RWPE1 (cell line): ENCODE data around the gene HLCS.

Experiments
- CTCF ChIA-PET: fragments of 350-600 bp; sonication (Branson Sonifier 250); formaldehyde crosslinking; extraction: SDS; loops from one replicate; lab custom pipeline; 2021; lab: Yijun Ruan, JAX
- POLR2A ChIA-PET: fragments of 400-600 bp; formaldehyde crosslinking; extraction: SDS; loops from one replicate; lab custom pipeline; 2020; ENCODE audit warnings: antibody characterized with exemption; ENCODE audit not compliant: low non-redundant PET; lab: Yijun Ruan, JAX
- DNase-seq: peaks from one replicate; pipeline ENCODE4 v3.0.0; 2012; ENCODE audit warnings: low spot score
- H3K27ac ChIP-seq: fragments of 450-650 bp; 2 replicates; pipeline ENCODE4 v1.5.1; 2017
- TF ChIP-seq, protein P1 (sequence below): fragments of 450-650 bp; conservative IDR thresholded peaks from 2 replicates; pipeline ENCODE4 v1.5.1; 2017; ENCODE audit warnings: low read depth, mild to moderate bottlenecking

Gene HLCS

DNA sequence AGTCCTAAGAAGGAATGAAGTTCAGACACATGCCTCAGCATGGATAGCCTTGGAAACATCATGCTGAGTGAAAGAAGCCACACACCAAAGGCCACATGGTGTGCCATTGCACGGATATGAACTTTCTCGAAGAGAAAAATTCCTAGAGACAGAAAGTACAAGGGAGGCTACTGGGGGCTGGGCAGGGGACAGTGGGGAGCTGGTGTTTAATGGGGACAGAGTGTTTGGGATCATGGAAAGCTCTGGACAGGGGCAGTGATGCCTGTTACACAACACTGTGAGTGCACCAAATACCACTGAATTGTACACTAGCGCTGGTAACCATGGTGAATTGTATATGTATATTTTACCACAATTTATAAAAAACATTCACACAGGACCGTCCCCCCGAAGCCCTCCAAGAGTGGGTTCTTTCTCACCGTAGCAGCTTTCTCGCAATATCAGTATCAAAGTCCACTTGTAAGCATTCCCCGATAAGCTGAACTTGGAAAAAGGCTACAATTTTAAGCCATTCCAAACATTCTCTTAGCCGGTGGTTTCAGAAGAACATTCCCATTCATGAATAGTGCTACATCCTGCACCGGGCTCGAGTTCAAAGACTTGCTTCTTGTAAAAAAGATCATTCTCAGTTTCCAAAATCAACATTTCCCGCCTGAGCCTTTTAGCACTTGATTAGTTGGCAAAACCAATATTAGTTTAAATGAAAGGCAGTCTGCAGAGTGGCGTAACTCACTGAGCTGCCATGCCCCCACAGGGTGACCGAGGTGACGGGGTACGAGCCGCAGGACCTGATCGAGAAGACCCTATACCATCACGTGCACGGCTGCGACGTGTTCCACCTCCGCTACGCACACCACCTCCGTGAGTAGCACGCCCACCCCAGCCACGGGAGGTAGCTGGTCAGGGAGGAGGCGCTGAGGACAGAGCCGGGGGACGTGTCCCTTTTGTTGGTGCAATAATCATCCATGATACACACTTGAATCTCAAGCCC is 235.9 kb downstream of the HLCS start:
- DNase-seq: no peak
- CTCF ChIA-PET: interaction anchor here (0.6 kb wide), 1 partner anchor 262 kb away, joined by 3 read pairs; no protein-coding TSS in a partner anchor
- no peak overlapping the region for H3K27ac ChIP-seq
- TF ChIP-seq, protein P1, sequence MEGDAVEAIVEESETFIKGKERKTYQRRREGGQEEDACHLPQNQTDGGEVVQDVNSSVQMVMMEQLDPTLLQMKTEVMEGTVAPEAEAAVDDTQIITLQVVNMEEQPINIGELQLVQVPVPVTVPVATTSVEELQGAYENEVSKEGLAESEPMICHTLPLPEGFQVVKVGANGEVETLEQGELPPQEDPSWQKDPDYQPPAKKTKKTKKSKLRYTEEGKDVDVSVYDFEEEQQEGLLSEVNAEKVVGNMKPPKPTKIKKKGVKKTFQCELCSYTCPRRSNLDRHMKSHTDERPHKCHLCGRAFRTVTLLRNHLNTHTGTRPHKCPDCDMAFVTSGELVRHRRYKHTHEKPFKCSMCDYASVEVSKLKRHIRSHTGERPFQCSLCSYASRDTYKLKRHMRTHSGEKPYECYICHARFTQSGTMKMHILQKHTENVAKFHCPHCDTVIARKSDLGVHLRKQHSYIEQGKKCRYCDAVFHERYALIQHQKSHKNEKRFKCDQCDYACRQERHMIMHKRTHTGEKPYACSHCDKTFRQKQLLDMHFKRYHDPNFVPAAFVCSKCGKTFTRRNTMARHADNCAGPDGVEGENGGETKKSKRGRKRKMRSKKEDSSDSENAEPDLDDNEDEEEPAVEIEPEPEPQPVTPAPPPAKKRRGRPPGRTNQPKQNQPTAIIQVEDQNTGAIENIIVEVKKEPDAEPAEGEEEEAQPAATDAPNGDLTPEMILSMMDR: no peak
- POLR2A ChIA-PET: no interaction called here

DNA sequence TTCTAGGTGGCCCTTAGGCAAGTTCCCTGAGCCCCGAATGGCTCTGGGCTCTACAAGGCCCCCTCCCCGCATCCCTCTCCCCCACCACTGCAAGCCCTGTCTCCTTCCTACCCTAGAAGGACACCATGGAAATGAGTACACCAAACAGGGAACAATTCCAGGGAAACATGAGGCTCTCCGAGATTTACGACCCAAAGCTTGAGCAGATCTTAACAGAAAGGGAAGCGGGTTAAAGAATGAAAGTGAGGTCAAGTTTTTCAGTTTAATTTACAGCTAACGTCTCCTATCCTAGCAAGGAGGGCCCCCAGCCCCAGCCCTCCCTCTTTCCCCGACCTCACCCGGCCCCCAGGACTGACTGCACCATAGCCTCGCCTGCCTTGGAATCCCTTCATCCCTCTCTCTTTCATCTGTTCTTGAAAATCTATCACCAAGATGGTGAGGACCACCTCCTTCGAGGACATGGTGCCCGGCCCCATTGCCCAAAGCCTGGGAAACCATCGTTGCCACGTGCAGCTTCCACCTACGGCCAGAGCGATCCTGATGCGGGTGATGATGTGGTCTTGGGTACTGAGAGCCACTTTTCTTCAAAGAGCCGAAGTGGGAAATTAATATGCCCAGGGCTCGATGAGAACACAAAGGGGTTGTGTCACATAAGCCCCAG is 237.0 kb downstream of the HLCS start:
- TF ChIP-seq, protein P1: no peak
- peak overlapping the region; percentile 27 for H3K27ac ChIP-seq
- POLR2A ChIA-PET: no interaction called here
- CTCF ChIA-PET: no interaction called here
- DNase-seq: no peak

DNA sequence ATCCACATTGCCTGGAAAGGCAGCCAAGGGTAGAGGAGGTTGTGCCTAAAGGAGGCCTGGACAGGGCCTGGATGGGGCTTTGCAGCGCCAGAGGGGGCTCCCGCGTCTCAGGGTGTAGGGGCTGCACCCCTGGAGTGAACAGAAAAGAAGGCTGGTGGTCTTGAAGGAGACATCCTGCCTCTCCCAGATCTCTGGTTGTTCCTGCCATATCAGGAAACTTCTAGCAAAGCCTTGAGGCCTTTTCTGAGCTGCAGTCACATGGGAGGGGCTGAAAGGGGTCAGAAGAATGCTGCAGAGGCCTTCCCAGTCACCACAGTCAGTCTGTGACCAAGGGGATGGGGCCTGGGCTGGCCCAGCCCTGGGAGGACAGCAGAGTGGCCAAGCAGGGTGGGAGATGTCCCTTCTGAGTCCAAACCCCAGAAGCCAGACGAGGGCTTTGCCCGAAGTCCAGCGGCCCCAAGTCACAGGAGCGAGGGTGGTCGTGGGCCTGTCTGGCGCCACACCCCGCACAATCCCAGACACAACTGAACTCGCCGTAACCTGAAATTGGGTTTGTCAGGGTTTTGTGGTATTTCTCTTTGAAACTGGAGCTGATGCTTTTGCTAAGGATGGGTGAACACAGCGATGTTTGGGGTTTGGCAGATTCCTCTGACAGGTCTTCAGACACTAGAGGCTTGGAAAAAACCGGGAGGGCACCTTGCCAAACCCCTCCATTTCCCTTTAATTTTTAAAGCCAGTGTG is 237.9 kb downstream of the HLCS start:
- H3K27ac ChIP-seq: peak overlapping the region; percentile 27
- DNase-seq: no peak
- CTCF ChIA-PET: interaction anchor here (0.6 kb wide), 1 partner anchor 219 kb away, joined by 3 read pairs; no protein-coding TSS in a partner anchor
- POLR2A ChIA-PET: no interaction called here
- TF ChIP-seq, protein P1: no peak

DNA sequence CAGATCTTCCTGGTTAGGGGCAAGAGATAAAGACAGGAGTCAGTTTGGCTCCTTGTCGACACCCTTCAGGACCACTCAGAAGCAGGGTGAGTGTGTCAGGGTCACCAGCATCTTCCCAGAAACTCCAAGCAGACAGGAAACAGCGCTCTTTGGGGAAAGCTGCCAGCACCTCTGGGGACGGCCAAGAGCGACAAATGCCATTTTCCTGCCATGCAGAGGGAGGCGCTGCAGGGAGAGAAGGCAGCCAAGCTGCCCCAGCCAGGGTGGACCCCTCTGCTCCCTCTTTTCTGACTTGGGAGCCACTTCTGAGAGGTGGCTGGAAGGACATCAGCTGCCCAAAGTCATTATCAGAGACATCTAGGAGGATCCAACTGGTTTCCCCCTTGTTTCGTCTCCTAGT is 238.6 kb downstream of the HLCS start:
- CTCF ChIA-PET: no interaction called here
- peak overlapping the region; percentile 27; the same call in 1 of the 2 replicates for H3K27ac ChIP-seq
- POLR2A ChIA-PET: no interaction called here
- DNase-seq: no peak
- TF ChIP-seq, protein P1: no peak

DNA sequence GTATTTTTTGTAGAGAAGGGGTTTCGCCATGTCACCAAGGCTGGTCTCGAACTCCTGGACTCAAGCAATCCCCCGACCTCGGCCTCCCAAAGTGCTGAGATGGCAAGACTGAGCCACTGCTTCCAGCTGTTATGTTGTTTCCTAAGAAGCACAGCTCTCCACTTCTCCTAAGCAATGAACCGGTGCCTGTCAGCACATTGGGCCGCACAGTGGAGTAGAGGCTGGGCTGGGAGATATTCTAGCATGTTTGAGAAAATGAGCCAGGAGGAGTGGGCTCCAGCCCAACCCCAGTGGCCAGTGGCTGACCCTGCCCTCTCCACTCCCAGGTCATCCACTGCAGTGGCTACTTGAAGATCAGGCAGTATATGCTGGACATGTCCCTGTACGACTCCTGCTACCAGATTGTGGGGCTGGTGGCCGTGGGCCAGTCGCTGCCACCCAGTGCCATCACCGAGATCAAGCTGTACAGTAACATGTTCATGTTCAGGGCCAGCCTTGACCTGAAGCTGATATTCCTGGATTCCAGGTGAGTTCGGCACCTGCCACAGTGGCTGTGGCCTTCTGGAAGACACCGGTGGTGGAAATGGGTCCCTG is 240.6 kb downstream of the HLCS start:
- DNase-seq: no peak
- CTCF ChIA-PET: interaction anchor here (0.6 kb wide), 1 partner anchor 353 kb away, joined by 3 read pairs; no protein-coding TSS in a partner anchor
- TF ChIP-seq, protein P1: no peak
- POLR2A ChIA-PET: interaction anchor here (0.6 kb wide), 1 partner anchor 1586 kb away, joined by 3 read pairs; no protein-coding TSS in a partner anchor
- 0 out of 2 replicates have a peak overlapping the region, but pooled peaks have one; percentile 6 for H3K27ac ChIP-seq

DNA sequence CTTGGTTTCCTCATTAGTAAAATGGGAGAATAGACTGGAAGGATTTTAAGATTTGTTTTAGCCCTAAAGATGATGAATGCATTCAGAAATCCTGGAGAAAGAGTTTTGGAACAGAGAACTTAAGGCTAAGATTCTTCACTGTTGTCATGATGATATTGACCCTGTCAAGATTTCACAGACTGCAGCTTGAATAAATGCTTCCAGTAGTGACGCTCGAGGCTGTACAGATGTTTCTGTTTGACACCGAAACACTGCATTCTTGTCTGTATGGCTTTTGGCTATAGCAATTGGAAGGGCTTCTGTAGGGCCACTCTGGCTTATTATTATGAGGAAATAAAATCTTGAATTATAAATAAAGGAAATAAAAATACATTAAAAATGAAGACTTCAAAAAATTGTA is 241.8 kb downstream of the HLCS start:
- TF ChIP-seq, protein P1: no peak
- H3K27ac ChIP-seq: no peak overlapping the region
- DNase-seq: no peak
- ChIA-PET POLR2A (no interaction called here), CTCF (no interaction called here)
